AG08396 (cell line): ENCODE measurements around the gene PTPN12.
A peak's percentile ranks its signal among the peaks of the same experiment; 100 is the strongest.
"Not testable (repeated sequence)": the region's sequence is repeated elsewhere in the genome, so short reads cannot be mapped to it uniquely, and the experiment has no call there.

Source experiments
- DNase-seq: peaks from one replicate; pipeline ENCODE4 v3.0.0; 2012; ENCODE audit warnings: low spot score, mixed read lengths

PTPN12 gene

DNA sequence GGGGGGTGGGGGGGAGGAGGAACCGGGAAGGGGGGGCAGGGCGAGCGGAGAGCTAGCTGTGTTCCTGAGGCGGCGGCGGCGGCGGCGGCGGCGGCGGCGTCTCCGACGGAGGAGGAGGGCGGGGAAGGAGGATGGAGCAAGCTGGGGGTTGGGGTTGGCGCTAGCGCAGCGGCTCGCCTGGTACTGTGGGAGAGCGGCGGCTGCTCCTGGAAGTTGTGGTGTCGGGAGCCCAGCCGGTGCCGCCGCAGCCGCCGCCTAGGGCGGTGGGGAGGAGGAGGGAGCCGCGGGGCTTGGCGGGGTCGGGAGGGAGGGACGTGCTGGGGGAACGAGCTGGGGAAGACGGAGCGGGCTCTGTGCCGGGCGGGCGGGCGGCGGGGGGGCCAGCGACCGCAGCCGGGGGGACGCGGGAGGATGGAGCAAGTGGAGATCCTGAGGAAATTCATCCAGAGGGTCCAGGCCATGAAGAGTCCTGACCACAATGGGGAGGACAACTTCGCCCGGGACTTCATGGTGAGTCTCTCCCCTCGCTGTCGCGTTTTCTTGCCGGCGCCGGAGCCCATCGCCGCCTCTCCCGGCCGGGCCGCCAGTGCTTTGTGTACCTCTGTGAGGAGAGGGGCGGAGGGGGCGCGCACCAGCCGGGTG lies at the start of gene PTPN12:
PTPN12 (plus strand) TSS at position 160 of the 642 bp plus-strand sequence; CDS start at position 412, 252 bp downstream.
- DNase-seq: no peak

DNA sequence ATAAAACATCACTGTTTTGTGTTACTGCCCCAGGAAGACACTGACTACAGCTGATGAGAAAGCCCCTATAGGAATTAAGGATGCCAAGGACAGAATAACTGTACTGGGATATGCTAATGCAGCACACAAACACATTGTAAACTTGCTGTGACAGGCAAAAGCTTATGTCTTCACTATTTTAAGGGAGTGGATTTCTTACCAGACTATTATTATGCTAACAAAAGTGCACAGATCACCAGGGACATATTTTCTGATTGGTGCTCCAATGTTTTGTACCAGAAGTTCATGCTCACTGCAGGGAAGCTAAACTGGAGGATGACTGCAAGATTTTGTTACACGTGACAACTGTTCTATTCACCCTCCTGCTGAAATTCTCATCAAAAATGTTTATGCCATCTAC lies 48.1 kb upstream of the PTPN12 start:
- DNase-seq: no peak

DNA sequence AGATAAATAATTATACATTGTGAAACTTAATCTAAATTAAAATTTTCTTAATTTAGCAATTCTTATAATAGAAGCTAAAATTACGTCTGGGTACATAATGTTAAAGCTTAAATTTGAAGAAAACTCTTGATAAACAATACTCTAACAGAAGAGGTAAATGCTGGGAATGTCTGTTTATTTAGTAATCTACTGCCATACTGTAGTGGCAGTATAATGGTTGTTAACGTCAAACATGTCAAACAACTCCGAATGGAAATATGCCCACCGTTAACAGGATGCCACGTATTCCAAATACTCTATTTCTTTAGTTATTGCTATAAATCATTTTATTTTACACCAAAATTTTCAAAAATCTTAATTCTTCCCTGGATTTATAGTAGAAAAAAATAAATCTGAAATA lies 40.0 kb upstream of the PTPN12 start:
- DNase-seq: no peak

DNA sequence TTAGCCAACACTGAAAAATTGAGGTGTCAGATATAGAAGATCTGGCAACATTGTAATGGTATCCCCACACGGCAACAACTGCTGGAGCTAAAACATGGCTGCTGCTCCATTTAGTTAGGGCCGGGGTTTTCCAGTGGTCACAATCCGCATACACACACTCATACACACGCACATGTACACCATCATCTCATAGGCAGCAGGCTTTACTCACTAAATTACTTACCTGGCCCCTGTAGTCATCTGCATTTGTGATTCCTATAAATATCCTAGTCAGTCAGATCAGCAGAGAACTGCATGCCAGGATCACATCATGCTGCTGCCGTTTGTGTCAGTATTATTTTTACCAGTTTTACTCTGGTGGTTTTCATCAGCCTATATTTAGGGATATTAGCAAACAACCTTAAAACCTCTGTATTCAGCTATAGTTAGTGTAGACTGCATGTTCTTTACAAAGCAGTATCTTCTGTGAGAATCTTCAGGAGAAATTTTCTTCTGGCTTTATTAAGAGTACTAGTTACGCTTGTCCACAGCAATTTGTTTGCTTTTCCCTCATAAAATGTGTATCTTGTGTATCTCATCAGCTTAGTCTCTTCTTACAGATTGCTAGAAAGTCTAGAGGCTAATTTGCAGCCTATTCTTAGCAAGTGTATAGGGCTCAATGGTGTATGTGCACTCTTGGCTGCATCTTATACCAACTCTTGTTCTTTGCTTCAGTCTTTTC lies 38.3 kb upstream of the PTPN12 start:
- no peak for DNase-seq

- DNase-seq: no peak
Measured at GRCh38 chr7:77501192-77501515, 35.9 kb upstream of the PTPN12 start.

DNA sequence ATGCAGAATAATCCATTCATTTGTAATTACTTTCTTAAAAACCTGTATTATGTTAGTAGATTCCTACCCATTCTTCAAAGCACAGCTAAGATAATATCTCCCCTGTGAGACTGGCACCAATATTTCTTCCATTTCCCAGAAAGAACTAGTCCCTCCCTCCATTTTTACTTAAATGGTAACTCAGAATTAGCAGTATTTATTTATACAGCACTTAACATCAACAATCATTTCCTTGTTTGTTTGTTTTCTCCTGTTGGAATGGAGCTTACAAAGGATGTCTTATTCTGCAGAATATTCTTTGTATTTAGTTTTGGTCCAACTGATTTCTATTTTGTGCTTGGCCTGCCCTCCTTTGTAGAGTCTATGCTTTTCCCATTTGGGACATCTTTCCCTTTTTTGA lies 32.1 kb upstream of the PTPN12 start:
- DNase-seq: no peak

DNA sequence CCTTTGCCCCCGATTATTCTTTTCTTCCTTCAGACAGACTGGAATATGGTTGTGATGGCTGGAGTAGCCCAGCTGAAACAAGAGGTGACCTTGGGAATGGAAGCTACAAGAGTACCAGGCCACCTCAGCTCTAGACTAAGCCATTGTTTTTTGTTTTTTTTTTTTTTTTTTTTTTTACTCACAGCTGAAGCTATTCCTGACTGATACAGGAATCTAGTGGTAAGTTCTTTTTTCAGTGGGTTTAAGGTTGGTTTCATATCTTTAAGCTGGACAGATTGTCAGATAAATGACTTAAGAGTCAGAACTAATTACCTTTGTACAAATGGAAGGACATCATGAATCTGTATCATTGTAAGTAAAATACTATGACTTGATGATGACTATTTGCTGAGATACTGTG lies 30.2 kb upstream of the PTPN12 start:
- no peak for DNase-seq

DNA sequence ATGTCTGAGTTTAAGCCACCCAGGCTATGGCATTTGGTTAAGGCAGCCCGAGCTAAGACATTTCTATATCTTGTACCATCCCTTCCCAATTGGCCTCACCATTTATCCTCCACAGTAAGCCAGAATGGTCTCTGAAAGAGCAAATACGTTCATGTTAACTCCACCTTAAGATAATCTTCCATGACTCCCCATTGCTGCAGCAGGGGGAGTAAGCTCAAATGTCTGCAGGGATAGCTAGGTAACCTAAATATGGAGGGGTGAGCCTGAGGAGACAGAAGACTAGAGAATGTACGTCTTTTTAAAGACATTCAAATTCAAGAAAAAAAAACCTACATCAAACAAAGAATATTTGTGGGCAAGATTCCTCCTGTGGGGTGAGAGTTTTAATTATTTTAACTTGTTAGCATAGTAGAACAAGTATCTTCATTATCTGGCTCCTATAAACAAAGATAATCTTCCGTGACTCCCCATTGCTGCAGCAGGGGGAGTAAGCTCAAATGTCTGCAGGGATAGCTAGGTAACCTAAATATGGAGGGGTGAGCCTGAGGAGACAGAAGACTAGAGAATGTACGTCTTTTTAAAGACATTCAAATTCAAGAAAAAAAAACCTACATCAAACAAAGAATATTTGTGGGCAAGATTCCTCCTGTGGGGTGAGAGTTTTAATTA lies 24.0 kb upstream of the PTPN12 start:
- DNase-seq: not testable (repeated sequence)

DNA sequence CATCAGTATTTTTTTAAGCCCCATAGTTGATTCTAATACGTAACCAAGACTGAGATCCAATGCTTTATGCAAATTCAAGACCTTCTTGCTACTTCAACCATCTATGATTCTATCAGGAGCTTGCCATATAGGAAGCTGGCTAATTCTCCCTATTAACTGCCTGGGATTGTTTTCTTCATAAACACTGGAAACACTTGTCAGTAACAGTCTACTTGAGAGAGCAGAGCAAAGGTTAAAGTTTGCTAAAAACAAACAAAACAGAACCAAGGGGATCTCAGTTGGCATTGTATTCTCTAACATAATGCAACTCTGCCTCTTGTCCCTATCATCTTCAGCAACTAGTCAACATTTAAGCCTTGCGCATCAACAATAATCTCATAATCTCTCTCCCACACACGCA lies 21.0 kb upstream of the PTPN12 start:
- no peak for DNase-seq

DNA sequence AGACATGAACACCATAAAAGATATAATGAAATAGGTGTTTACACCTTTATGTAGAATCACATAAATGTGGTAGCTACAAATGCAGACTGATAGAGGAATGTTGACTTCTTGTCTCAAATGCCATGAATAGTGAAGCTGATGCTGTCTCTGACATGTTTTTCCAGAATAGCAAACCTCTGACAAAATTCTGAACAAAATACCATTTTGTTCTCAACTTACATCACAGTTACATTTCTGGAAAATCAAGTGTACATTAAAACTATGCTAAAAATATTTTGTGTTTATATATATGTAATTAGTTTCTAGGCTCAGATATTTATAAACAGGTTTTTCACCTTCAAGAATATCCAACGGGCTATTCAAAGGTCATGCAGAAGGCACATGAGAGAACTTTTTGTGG lies 16.8 kb upstream of the PTPN12 start:
- no peak for DNase-seq

DNA sequence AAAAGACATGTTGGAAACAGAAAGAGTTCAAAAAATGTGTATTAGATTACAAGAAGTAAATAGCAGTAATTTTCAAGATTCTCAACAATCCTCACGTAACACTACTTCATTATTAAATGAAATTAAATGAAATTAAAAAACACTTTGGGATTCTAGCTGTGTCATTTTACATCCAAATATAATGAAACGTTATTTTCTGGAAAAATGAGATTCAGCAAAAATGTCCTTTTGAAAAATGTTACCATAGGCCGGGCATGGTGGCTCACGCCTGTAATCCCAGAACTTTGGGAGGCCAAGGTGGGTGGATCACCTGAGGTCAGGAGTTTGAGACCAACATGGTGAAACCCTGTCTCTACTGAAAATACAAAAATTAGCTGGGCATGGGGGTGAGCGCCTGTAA lies 15.6 kb upstream of the PTPN12 start:
- DNase-seq: not testable (repeated sequence)

DNA sequence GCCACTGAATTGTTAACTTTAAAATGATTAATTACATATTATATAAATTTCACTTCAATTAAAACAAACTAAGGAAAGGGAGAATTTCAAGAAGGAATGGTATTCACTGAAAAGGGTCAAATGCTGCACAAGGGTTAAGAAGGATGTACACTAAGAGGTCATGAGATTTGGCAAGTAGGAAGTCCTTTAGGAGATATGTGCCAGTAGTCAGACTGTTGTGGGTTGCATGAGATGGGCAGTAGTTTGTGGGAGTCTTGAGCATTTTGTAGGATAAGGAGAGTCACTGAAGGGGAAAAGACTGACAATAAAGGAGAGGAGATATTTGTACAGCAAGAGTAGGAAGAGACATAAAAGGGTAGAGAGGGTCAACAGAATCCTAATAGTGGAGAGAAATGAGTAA lies 12.4 kb upstream of the PTPN12 start:
- DNase-seq: no peak

DNA sequence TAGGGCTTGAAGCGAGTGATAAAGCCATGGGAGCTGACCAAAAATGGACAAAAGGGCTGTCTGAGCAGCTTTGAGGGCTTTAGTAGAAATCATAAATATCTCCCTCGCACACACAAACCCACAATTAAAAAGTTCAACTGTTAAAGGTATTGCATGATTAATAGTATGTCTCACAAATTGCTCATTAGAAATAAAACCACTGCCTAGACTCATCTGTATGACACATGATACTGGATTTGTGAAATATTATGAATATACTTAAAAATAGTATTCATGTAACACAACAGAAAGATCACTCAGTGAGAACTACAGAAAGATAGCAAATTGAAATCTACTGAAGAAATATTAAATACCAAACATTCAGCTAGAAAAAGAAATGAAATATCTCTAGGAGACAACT lies 11.9 kb upstream of the PTPN12 start:
- peak; percentile 51 for DNase-seq

DNA sequence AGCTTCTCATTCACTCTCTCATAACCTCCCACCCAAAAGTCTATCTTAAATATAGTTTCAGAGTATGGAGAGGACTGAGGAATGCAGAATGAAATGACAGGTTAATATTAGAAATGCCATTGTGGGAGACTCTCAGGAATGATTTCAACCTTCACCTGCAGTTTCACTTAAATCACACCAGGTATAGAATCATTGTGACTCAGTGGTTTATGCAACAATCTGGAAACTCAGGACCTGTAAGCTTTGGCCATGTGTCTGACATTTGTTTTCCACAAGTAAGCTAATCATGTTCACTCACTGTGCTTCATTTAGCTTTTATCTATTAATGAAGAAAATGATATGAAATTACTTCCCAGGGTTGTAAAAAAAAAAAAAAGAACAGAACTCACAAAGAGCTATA lies 8.7 kb upstream of the PTPN12 start:
- DNase-seq: no peak

- no peak for DNase-seq
Measured at GRCh38 chr7:77529279-77529678, 7.8 kb upstream of the PTPN12 start.

DNA sequence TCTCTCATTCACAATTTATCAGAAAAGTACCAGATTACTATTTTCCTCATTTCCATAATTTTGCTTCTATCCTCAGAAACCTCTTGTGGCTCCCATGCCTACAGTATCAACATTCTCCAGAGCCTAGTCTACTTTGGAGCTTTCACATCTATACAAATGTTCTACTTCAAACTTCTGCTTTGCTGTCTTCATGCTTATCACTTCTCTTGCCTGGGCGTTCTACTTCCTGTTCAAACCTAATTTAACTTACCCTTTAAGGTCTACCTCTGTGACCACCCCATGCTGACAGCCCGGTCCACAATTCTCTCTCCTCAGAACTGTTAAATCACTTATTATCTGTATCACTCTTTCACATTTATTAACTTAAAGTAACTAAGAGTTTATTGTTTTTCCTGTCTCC lies 6.1 kb upstream of the PTPN12 start:
- DNase-seq: no peak

DNA sequence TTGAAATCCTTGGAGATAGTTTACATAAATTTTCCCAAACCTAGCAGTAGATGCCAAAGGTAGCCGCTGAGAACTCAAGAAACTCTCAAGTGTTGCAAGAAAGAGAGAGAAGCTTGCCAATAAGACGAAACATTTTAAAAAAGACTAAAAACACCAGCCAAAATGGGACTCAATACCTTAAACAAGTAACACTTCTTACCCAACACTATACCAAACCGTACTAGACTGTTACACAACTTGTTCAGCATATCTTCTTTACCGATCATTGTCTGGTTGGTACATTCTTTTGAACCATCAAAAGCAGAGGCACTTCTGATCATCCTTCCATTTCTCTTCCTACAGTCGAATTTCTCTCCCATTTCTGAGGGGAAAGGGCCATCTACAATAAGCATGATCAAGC lies 4.8 kb upstream of the PTPN12 start:
- DNase-seq: no peak

DNA sequence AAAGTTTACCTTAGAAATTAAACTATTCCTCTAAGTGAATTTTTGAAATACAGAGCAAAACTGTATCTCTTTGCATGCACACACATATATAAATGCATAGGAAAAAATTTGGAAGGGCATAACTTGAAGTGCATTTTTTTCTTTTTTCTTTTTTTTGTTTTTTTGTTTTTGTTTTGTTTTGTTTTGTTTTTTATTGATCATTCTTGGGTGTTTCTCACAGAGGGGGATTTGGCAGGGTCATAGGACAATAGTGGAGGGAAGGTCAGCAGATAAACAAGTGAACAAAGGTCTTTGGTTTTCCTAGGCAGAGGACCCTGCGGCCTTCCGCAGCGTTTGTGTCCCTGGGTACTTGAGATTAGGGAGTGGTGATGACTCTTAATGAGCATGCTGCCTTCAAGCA lies 4.4 kb upstream of the PTPN12 start:
- DNase-seq: not testable (repeated sequence)

GRCh38 chr7:77534046-77534445 lies 3.0 kb upstream of the PTPN12 start:
- DNase-seq: not testable (repeated sequence)

DNA sequence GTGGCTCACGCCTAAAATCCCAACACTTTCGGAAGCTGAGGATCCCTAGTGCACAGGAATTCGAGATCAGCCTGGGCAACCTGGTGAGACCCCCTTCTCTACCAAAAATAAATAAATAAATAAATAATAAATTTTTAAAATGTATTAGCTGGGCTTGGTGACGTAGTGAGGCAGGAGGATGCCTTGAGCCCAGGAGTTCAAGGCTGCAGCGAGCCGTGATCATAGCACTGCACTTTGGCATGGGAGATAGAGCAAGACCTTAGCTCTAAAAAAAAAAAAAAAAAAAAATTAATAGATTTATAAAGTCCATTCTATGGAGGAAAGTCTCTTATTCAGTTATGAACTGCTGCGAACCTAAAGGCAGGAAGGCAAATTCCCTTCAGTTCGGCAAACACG lies 1.1 kb upstream of the PTPN12 start:
- no peak for DNase-seq

DNA sequence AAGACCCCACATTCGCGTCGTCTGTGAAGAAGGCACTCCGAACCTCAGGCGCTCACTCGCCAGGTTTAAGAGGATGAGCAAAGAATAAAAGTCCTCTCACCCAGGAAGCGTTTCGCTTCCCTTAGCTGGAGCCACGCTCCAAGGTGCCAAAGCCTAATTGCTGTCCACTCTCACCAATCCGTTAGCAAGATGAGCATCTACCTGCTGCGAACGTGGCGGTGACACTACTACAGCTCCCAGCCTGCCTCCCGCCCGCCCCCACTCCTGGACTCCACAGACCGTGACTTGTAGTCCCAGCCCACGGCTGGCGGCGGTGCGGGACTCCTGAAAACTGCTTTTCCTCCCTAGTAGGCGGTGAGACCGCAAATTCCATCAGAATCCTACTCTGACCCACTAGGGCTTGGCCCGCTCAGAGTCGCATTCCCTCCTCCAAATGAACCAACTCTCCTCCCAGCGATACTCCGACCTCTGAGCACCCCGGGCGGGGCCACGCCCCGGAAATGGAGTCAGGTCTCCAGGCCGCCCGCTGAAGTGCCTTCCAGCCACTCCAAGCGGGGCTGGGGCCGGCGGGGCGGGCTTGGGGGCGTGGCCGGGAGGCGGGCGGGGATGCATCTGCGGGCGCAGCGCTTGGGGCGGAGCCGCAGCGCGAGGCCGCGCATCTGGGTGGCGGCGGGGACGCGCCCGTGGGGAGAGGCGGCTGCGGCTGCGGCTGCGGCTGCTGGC lies 521 bp upstream of the PTPN12 start:
- DNase-seq: peak; percentile 99

DNA sequence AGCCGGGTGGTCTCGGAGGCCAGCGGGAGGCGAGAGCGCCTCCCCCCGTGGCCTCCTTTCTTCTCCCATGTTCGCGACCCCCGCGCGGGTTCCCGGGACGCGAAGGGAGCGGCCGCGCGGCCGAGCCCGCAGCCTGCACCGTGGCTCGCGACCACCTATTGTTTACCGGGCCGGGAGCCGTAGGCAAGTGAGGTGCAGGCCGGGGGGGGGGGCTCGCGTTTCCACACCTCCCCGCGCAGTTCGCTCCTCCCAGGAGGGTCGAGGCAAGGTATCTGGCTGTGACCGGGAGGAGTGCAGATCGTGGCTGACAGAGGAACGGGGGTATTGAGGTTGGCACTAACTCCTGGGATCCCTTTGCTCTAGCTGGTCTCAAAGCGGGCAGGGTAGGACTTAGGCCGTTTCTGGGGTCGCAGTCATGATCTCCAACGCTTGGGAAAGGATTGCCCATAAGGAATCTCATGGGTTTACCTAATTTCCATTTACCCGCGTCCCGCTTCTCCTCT lies 734 bp downstream of the PTPN12 start:
- DNase-seq: peak; percentile 37
